H1 (cell line): ENCODE results near the gene GOLGA1. TPM values are rescaled to one million over a fixed set of nuclear protein-coding genes. Genes with fewer than 3 reads are reported as not detected.

Experiments
- CTCF ChIA-PET: fragments of 300-600 bp; sonication (Branson Sonifier 250); formaldehyde crosslinking; loops from one replicate; lab custom pipeline; 2021; ENCODE audit not compliant: partially characterized antibody; lab: Charles Lee
- POLR2A ChIA-PET: fragments of 300-600 bp; sonication (Branson Sonifier 250); formaldehyde crosslinking; loops from one replicate; lab custom pipeline; 2021; ENCODE audit warnings: inconsistent platforms; ENCODE audit not compliant: partially characterized antibody; lab: Charles Lee
- DNase-seq, 2 experiments: peaks; one replicate each; pipeline versions ENCODE4 v3.0.0 to v3.0.0-alpha.2; 2010 to 2022; ENCODE audit warnings: low spot score in 2 of 2, low read depth in 1 of 2, mixed read lengths in 1 of 2
- FAIRE-seq: peaks from 2 replicates; lab custom pipeline; 2011; peaks lifted over from hg19 to GRCh38; lab: Jason Lieb, UNC
- H2AFZ ChIP-seq: 2 replicates; pipeline ENCODE4 v1.8.1; 2012; ENCODE audit warnings: low read length, inconsistent platforms
- H2AK5ac ChIP-seq: 2 replicates; pipeline ENCODE4 v1.6.1; 2013; ENCODE audit warnings: low read depth, low read length
- H2BK120ac ChIP-seq: replicated peaks from 2 replicates; pipeline ENCODE3; 2013; ENCODE audit warnings: low read depth, low read length, inconsistent platforms
- H2BK12ac ChIP-seq: 2 replicates; pipeline ENCODE4 v1.6.1; 2013; ENCODE audit warnings: low read depth, low read length
- H2BK15ac ChIP-seq: 2 replicates; pipeline ENCODE4 v1.6.1; 2013; ENCODE audit warnings: low read length
- H2BK20ac ChIP-seq: 2 replicates; pipeline ENCODE4 v1.6.1; 2013; ENCODE audit warnings: low read length
- H2BK5ac ChIP-seq: 2 replicates; pipeline ENCODE4 v1.6.1; 2013; ENCODE audit warnings: low read depth, low read length
- H3K14ac ChIP-seq: 2 replicates; pipeline ENCODE4 v1.6.1; 2013; ENCODE audit warnings: inconsistent platforms; ENCODE audit not compliant: insufficient read length
- H3K18ac ChIP-seq: 2 replicates; pipeline ENCODE4 v1.6.1; 2013; ENCODE audit warnings: low read length; ENCODE audit errors: extremely low read depth
- H3K23ac ChIP-seq: 2 replicates; pipeline ENCODE4 v1.6.1; 2013; ENCODE audit warnings: inconsistent platforms; ENCODE audit not compliant: insufficient read length
- H3K23me2 ChIP-seq: 2 replicates; pipeline ENCODE4 v1.6.1; 2013; ENCODE audit warnings: low read depth, low read length
- H3K27ac ChIP-seq: 2 replicates; pipeline ENCODE4 v1.6.1; 2011; ENCODE audit warnings: low read depth, low read length, inconsistent platforms
- H3K27me3 ChIP-seq, 4 experiments: replicated peaks in 1 of 4; 1 replicate in 1 of 4; 2 replicates in 3 of 4; pipeline versions ENCODE4 v1.6.1 to v1.8.1; 2011 to 2013; ENCODE audit warnings: low read length in 3 of 4, mild to moderate bottlenecking in 3 of 4, inconsistent platforms in 2 of 4, mixed read lengths in 2 of 4, moderate library complexity in 1 of 4; ENCODE audit not compliant: control insufficient read depth in 3 of 4, insufficient read depth in 3 of 4; ENCODE audit errors: extremely low read depth in 1 of 4
- H3K36me3 ChIP-seq, 4 experiments: 2 replicates each; pipeline versions ENCODE4 v1.6.1 to v1.8.1; 2011 to 2013; ENCODE audit warnings: mild to moderate bottlenecking in 4 of 4, low read length in 3 of 4, moderate library complexity in 2 of 4, control low read depth in 1 of 4, inconsistent platforms in 1 of 4; ENCODE audit not compliant: insufficient read depth in 4 of 4, control insufficient read depth in 2 of 4
- H3K4ac ChIP-seq: replicated peaks from 2 replicates; pipeline ENCODE3; 2013; ENCODE audit warnings: low read length, low read depth, mixed read lengths, inconsistent platforms; ENCODE audit not compliant: insufficient read length
- H3K4me1 ChIP-seq, 4 experiments: replicated peaks in 1 of 4; 1 replicate in 1 of 4; 2 replicates in 3 of 4; pipeline versions ENCODE4 v1.6.1 to v1.8.1; 2011 to 2013; ENCODE audit warnings: low read length in 3 of 4, inconsistent platforms in 2 of 4, mixed read lengths in 1 of 4; ENCODE audit not compliant: insufficient read depth in 4 of 4, control insufficient read depth in 3 of 4
- H3K4me2 ChIP-seq, 2 experiments: 2 replicates each; pipeline versions ENCODE4 v1.6.1 to v1.8.1; 2011 to 2013; ENCODE audit warnings: low read depth in 2 of 2, low read length in 2 of 2, control low read depth in 1 of 2, inconsistent platforms in 1 of 2, mild to moderate bottlenecking in 1 of 2; ENCODE audit not compliant: insufficient read depth in 1 of 2
- H3K4me3 ChIP-seq, 4 experiments: fragments of 200-600, 300-600 bp in 1 of 4; sonication (generic), shearing (Covaris generic), sonication (Bioruptor Twin) in 1 of 4; 2 replicates each; pipeline versions ENCODE4 v1.5.1 to v1.8.1; 2011 to 2016; ENCODE audit warnings: low read length in 4 of 4, low read depth in 3 of 4, control low read depth in 2 of 4, inconsistent platforms in 2 of 4, mild to moderate bottlenecking in 2 of 4, mixed read lengths in 1 of 4, moderate library complexity in 1 of 4; ENCODE audit not compliant: insufficient read depth in 2 of 4; ENCODE audit errors: extremely low read depth in 1 of 4
- H3K56ac ChIP-seq: replicated peaks from 2 replicates; pipeline ENCODE3; 2013; ENCODE audit warnings: low read depth, mild to moderate bottlenecking, mixed read lengths, low read length, inconsistent platforms; ENCODE audit not compliant: insufficient read length
- H3K79me1 ChIP-seq: 2 replicates; pipeline ENCODE4 v1.6.1; 2013; ENCODE audit warnings: low read depth, low read length, control low read depth
- H3K79me2 ChIP-seq, 2 experiments: 2 replicates each; pipeline versions ENCODE4 v1.6.1 to v1.8.1; 2012 to 2013; ENCODE audit warnings: low read length in 2 of 2, mild to moderate bottlenecking in 2 of 2, inconsistent platforms in 1 of 2; ENCODE audit not compliant: insufficient read depth in 2 of 2, control insufficient read depth in 1 of 2
- H3K9ac ChIP-seq, 4 experiments: replicated peaks in 1 of 4; 1 replicate in 1 of 4; 2 replicates in 3 of 4; pipeline versions ENCODE4 v1.6.1 to v1.8.1; 2011 to 2013; ENCODE audit warnings: low read depth in 3 of 4, low read length in 3 of 4, control low read depth in 2 of 4, mild to moderate bottlenecking in 2 of 4, moderate library complexity in 2 of 4, inconsistent platforms in 1 of 4; ENCODE audit errors: extremely low read depth in 1 of 4
- H3K9me3 ChIP-seq, 2 experiments: 2 replicates each; pipeline versions ENCODE4 v1.6.1 to v1.8.1; 2012 to 2013; ENCODE audit warnings: mild to moderate bottlenecking in 2 of 2, moderate library complexity in 2 of 2, control low read depth in 1 of 2, inconsistent platforms in 1 of 2, low read depth in 1 of 2, low read length in 1 of 2, mixed read lengths in 1 of 2; ENCODE audit not compliant: insufficient read depth in 2 of 2
- H4K20me1 ChIP-seq, 2 experiments: replicated peaks in 1 of 2; 2 replicates each; pipeline versions ENCODE3 to v1.8.1; 2011 to 2013; ENCODE audit warnings: inconsistent platforms in 2 of 2, low read length in 2 of 2, mild to moderate bottlenecking in 1 of 2; ENCODE audit not compliant: insufficient read depth in 2 of 2, control insufficient read depth in 1 of 2
- H4K5ac ChIP-seq: 2 replicates; pipeline ENCODE4 v1.6.1; 2013; ENCODE audit warnings: low read length, low read depth, mixed read lengths, inconsistent platforms; ENCODE audit not compliant: insufficient read length
- H4K8ac ChIP-seq: 2 replicates; pipeline ENCODE4 v1.8.0; 2013; ENCODE audit warnings: mild to moderate bottlenecking, moderate library complexity, low read length, inconsistent platforms; ENCODE audit not compliant: insufficient read depth; ENCODE audit errors: extremely low read depth
- H4K91ac ChIP-seq: replicated peaks from 2 replicates; pipeline ENCODE3; 2013; ENCODE audit warnings: low read length, mixed read lengths, inconsistent platforms; ENCODE audit not compliant: insufficient read length
- CHD1 ChIP-seq: IDR thresholded peaks from 2 replicates; pipeline ENCODE4 v1.6.1; 2012; ENCODE audit warnings: low read depth, low read length, improper control_type of control experiment
- EGR1 ChIP-seq: IDR thresholded peaks from 2 replicates; pipeline ENCODE4 v1.6.1; 2011; ENCODE audit warnings: low read depth, low read length, borderline replicate concordance
- EP300 ChIP-seq, 2 experiments: IDR thresholded peaks; 1 replicate in 1 of 2; 2 replicates in 1 of 2; pipeline ENCODE4 v1.6.1; 2011 to 2012; ENCODE audit warnings: low read depth in 2 of 2, low read length in 2 of 2, mild to moderate bottlenecking in 2 of 2, borderline replicate concordance in 1 of 2, inconsistent platforms in 1 of 2, moderate library complexity in 1 of 2
- FOSL1 ChIP-seq: IDR thresholded peaks from 2 replicates; pipeline ENCODE4 v1.6.1; 2011; ENCODE audit warnings: mild to moderate bottlenecking, low read depth, low read length, moderate library complexity; ENCODE audit not compliant: insufficient read depth
- RNF2 ChIP-seq: fragments of 200-900, 300-1000 bp; sonication (generic); IDR thresholded peaks from 2 replicates; pipeline ENCODE4 v1.7.1; 2016; ENCODE audit warnings: borderline replicate concordance, low read depth, mild to moderate bottlenecking, antibody characterized with exemption, low read length; ENCODE audit not compliant: poor library complexity, severe bottlenecking; ENCODE audit errors: missing control alignments
- RXRA ChIP-seq: IDR thresholded peaks from 2 replicates; pipeline ENCODE4 v1.6.1; 2011; ENCODE audit warnings: low read depth, mild to moderate bottlenecking, low read length, moderate library complexity; ENCODE audit not compliant: insufficient read depth
- SIRT6 ChIP-seq: IDR thresholded peaks from one replicate; pipeline ENCODE4 v1.7.1; 2012; ENCODE audit warnings: low read length, inconsistent platforms
- SUZ12 ChIP-seq: fragments of 200-600 bp; sonication (generic); IDR thresholded peaks from 2 replicates; pipeline ENCODE4 v1.6.1; 2012; ENCODE audit warnings: mild to moderate bottlenecking, inconsistent platforms, low read length, moderate library complexity, mixed read lengths
- TAF1 ChIP-seq: IDR thresholded peaks from 2 replicates; pipeline ENCODE4 v1.6.1; 2011; ENCODE audit warnings: mild to moderate bottlenecking, low read depth, low read length
- TCF12 ChIP-seq: IDR thresholded peaks from 2 replicates; pipeline ENCODE4 v1.6.1; 2011; ENCODE audit warnings: low read depth, mild to moderate bottlenecking, low read length
- YY1 ChIP-seq: IDR thresholded peaks from 2 replicates; pipeline ENCODE4 v1.6.1; 2011; ENCODE audit warnings: low read depth, mild to moderate bottlenecking, low read length
- polyA plus RNA-seq, 7 experiments: library from polyadenylated mRNA; depleted of rRNA in 3 of 7; stranded (reverse) in 5 of 7; unstranded in 2 of 7; fragments of >200 nt in 5 of 7; fragments of 200-250 nt in 2 of 7; gene quantifications; 1 replicate in 5 of 7; 2 replicates in 1 of 7; 4 replicates in 1 of 7; pipeline versions ENCODE4 v1.2.1 to v1.2.3, GENCODE V29; 2011 to 2013; ENCODE audit warnings: missing spikeins in 2 of 7, mixed read lengths in 2 of 7
- total RNA-seq: library from RNA; stranded (reverse); fragmentation: NEBNext Ultra II Directional; extraction: Animal tissue kit (Norgen Biotek cat#: 25700); gene quantifications from 2 replicates; pipeline ENCODE4 v1.2.1, GENCODE V29; 2021
- TF ChIP-seq, protein P1 (sequence below): IDR thresholded peaks from 2 replicates; pipeline ENCODE4 v1.6.1; 2012; ENCODE audit warnings: inconsistent platforms
- TF ChIP-seq, protein P2 (sequence below): IDR thresholded peaks from 2 replicates; pipeline ENCODE4 v1.6.1; 2012; ENCODE audit warnings: low read length, inconsistent platforms

Gene GOLGA1
- total and polyA plus RNA-seq, 2 of the 8 experiments (the other 6 are each of a cell fraction or from before 2014, with no cell fraction given) = 4.8 to 6.5 TPM

GRCh38 chr9:124939944-124940343, 939 bp downstream of the GOLGA1 start:
- CTCF ChIA-PET = no interaction called here

More at GRCh38 chr9:124939944-124940343, 939 bp downstream of the GOLGA1 start:
- DNase-seq (no peak), FAIRE-seq (no peak)
- Histone ChIP-seq H2BK120ac (no peak overlapping the region), H3K27ac (0 out of 2 replicates have a peak overlapping the region, but pooled peaks have one; percentile 69), H3K36me3 (peaks cover 0 to 4% (median 0%) of the 10 kb centered on the region in 4 experiments; a peak in 1 of 8 replicates), H3K4me2 (peak overlapping the region; percentile 77 to 80), H3K79me1 (no peaks in the 10 kb centered on the region), H2BK15ac (no peak overlapping the region), H3K23ac (no peak overlapping the region), H2BK5ac (no peak overlapping the region), H3K79me2 (no peaks in the 10 kb centered on the region), H3K14ac (no peak overlapping the region), H2BK20ac (no peak overlapping the region), H3K27me3 (no peaks in the 10 kb centered on the region; a peak in 1 of 7 replicates), H2BK12ac (no peak overlapping the region), H3K9me3 (no peaks in the 10 kb centered on the region), H3K4ac (no peak overlapping the region), H3K4me3 (peak overlapping the region; percentile 58 to 89 (median 80)), H3K4me1 (peaks cover 0 to 2% (median 0%) of the 10 kb centered on the region in 4 experiments; a peak in 2 of 7 replicates), H2AFZ (no peak overlapping the region), H4K91ac (no peak overlapping the region), H4K8ac (no peak overlapping the region), H2AK5ac (no peak overlapping the region), H3K9ac (peak overlapping the region in 1 of 4 experiments; percentile 42; a peak in 2 of 7 replicates), H4K20me1 (no peaks in the 10 kb centered on the region), H3K23me2 (0 out of 2 replicates have a peak, but pooled peaks cover 4% of the 10 kb centered on the region), H3K18ac (no peak overlapping the region), H3K56ac (no peak overlapping the region), H4K5ac (no peak overlapping the region)
- POLR2A ChIA-PET = interaction anchor here (1.0 kb wide), 1 partner anchor 79 kb away, joined by 3 read pairs; no protein-coding TSS in a partner anchor
- TF ChIP-seq FOSL1 = no peak
- no peak for TF ChIP-seq YY1
- no peak for TF ChIP-seq EGR1
- TF ChIP-seq, protein P1, sequence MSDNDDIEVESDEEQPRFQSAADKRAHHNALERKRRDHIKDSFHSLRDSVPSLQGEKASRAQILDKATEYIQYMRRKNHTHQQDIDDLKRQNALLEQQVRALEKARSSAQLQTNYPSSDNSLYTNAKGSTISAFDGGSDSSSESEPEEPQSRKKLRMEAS = no peak
- no peak for TF ChIP-seq SIRT6
- no peak for TF ChIP-seq SUZ12
- TF ChIP-seq, protein P2, sequence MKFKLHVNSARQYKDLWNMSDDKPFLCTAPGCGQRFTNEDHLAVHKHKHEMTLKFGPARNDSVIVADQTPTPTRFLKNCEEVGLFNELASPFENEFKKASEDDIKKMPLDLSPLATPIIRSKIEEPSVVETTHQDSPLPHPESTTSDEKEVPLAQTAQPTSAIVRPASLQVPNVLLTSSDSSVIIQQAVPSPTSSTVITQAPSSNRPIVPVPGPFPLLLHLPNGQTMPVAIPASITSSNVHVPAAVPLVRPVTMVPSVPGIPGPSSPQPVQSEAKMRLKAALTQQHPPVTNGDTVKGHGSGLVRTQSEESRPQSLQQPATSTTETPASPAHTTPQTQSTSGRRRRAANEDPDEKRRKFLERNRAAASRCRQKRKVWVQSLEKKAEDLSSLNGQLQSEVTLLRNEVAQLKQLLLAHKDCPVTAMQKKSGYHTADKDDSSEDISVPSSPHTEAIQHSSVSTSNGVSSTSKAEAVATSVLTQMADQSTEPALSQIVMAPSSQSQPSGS = no peak
- TF ChIP-seq TCF12 = no peak
- no peak for TF ChIP-seq RXRA
- TF ChIP-seq EP300 (IDR thresholded peaks at IDR 0.05; ENCODE audit: borderline replicate concordance in 1 of 2, low read depth in 2 of 2, low read length in 2 of 2) = no peak
- TF ChIP-seq CHD1 = no peak
- no peak for TF ChIP-seq TAF1
- TF ChIP-seq RNF2 = no peak
